Measurements from ENCODE around the gene DCPS. TPM values are rescaled to one million over a fixed set of nuclear protein-coding genes. Genes with fewer than 3 reads are reported as not detected.
"Not testable (repeated sequence)": the region's sequence is repeated elsewhere in the genome, so short reads cannot be mapped to it uniquely, and the experiment has no call there.

The DCPS gene, protein sequence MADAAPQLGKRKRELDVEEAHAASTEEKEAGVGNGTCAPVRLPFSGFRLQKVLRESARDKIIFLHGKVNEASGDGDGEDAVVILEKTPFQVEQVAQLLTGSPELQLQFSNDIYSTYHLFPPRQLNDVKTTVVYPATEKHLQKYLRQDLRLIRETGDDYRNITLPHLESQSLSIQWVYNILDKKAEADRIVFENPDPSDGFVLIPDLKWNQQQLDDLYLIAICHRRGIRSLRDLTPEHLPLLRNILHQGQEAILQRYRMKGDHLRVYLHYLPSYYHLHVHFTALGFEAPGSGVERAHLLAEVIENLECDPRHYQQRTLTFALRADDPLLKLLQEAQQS
- total RNA-seq: 10.4 and 12.9 TPM in 2 replicates

DNA sequence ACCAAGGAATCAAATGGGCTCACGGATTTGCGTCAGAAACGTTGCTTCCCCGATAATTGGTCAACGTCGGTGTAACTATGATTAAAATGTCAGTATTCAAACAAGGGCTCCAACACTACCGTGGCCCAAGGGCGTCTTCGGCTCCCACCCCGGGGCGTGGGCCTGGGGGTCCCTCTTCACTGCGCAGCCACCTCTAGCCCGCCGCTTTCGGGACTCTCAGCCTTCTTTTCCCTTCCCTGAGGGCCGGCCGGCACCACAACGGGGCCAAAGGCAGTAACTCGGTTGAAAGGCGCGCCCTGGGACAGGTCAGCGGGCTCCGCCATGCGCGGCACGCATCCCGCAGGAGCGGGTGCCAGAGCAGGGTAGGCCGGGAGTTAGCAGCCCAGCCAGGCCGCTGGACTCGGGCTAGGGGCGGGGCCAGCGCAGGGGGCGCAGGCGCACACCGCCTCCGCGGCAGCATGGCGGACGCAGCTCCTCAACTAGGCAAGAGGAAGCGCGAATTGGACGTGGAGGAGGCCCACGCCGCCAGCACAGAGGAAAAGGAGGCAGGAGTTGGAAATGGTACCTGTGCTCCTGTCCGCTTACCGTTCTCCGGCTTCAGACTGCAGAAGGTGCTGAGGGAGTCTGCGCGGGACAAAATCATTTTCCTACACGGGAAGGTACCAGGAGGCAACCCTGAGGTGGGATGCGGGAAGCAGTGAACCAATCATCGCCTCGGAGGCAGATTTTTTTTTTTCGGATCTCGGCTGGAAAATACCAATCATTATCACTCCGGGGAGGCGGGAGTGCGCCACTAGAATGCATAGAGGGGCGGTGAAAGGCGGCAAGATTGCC lies at the start of gene DCPS:
Gene DCPS, plus strand, starts transcription at position 438 of the 834 bp plus-strand sequence. Its CDS starts 21 bp downstream, at position 459.
- DNase-seq (ENCODE audit: low read depth): peak; percentile 90
- H3K4me3 ChIP-seq (ENCODE audit: low read depth, low read length): peak within 1 kb of the TSS; percentile 95
- TF ChIP-seq, protein P1, sequence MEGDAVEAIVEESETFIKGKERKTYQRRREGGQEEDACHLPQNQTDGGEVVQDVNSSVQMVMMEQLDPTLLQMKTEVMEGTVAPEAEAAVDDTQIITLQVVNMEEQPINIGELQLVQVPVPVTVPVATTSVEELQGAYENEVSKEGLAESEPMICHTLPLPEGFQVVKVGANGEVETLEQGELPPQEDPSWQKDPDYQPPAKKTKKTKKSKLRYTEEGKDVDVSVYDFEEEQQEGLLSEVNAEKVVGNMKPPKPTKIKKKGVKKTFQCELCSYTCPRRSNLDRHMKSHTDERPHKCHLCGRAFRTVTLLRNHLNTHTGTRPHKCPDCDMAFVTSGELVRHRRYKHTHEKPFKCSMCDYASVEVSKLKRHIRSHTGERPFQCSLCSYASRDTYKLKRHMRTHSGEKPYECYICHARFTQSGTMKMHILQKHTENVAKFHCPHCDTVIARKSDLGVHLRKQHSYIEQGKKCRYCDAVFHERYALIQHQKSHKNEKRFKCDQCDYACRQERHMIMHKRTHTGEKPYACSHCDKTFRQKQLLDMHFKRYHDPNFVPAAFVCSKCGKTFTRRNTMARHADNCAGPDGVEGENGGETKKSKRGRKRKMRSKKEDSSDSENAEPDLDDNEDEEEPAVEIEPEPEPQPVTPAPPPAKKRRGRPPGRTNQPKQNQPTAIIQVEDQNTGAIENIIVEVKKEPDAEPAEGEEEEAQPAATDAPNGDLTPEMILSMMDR (IDR thresholded peaks at IDR 0.05; ENCODE audit: insufficient read depth, low read depth, low read length): no peak

DNA sequence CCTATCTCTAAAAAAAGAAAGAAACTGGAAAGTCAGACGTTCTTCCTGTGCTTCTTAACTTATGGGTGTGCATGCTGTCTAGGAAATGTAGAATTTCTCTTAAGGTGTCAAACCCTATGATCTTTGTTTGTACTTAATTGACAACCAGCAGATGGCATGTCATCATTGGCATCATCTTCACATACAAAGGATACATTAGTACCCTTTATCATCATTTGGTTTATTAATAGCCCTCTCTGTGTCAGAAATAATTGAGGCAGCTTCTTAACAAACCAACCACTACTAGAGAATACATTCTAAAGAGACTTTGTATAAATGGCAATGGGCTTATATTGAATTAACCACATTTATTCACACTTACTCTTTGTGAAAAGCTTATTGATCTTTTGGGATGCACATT lies 49.0 kb upstream of the DCPS start:
- TF ChIP-seq, protein P1 (IDR thresholded peaks at IDR 0.05; ENCODE audit: insufficient read depth, low read depth, low read length): no peak
- DNase-seq (ENCODE audit: low read depth): no peak
- no peak overlapping the region for H3K4me3 ChIP-seq (ENCODE audit: low read depth, low read length)

DNA sequence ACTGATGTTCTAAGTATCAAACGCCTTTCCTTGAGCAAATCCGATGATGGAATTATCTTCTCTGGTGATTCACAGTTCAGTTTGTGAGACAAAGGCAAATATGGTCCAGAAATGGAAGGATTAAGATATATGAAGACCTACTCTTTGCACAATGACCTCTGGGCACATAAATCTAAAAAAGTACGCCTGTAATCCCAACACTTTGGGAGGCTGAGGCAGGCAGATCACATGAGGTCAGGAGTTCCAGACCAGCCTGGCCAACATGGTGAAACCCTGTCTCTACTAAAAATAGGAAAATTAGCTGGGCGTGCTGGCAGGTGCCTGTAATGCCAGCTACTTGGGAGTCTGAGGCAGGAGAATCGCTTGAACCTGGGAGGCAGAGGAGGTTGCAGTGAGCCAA lies 48.4 kb upstream of the DCPS start:
- DNase-seq (ENCODE audit: low read depth): not testable (repeated sequence)

DNA sequence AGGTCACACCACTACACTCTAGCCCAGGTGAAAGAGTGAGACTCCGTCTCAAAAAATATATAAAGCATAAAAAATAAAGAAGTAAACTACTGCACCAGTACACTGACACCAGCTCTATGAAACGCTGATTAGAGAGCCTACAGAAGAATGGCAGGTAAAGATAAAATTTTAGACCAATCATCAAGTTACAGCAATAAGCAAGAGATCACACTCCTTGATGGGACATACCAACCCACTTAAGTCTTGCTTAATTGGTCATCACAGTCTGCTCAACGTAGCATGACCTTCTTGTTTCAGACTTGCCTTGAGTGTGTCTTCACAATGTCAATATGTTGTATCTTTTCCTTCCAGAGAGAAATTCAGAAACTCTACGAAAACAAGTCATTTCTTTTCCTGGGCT lies 47.6 kb upstream of the DCPS start:
- DNase-seq (ENCODE audit: low read depth): no peak
- TF ChIP-seq, protein P1 (IDR thresholded peaks at IDR 0.05; ENCODE audit: insufficient read depth, low read depth, low read length): no peak

More for the DNA sequence above, 48.4 kb upstream of the DCPS start:
- not testable (repeated sequence) for H3K4me3 ChIP-seq (ENCODE audit: low read depth, low read length)

DNA sequence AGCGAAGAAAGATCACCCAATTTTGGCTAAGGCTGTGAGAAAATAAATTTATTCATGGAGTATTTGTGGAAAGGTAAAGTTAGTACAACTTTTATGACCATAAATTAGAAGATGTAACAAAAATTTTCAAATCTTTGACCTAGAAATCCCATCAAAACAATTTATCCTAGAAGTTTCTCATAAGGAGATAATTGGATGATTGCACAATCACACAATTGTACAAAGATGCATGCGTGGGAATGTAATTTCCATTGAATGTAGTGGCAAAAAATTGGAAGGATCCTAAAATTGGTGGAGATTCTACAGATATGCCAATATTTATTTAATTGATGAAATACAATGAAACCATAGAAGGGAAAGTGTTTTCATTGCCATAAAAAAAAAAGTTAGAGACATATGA lies 46.7 kb upstream of the DCPS start:
- TF ChIP-seq, protein P1 (IDR thresholded peaks at IDR 0.05; ENCODE audit: insufficient read depth, low read depth, low read length): no peak
- peak; percentile 19 for DNase-seq (ENCODE audit: low read depth)
- H3K4me3 ChIP-seq (ENCODE audit: low read depth, low read length): no peak overlapping the region

More for the DNA sequence above, 47.6 kb upstream of the DCPS start:
- no peak overlapping the region for H3K4me3 ChIP-seq (ENCODE audit: low read depth, low read length)

DNA sequence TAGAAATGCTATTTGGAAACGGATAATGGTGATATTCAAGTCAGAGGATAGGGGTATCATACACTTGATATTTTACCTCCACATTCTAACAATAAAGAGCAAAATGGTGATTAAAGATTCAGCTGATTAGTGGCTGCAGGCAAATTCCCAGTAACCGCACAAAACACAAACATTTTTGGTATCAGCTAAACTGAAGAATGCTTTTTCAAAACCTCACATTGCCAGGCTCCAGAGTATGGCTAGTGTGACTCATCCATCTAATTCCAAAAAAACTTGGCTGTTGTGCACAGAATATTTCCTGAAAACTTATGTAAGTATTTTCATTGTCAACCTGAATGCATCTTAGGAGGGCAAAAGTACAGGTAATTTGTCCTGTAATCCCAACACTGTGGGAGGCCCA lies 46.1 kb upstream of the DCPS start:
- TF ChIP-seq, protein P1 (IDR thresholded peaks at IDR 0.05; ENCODE audit: insufficient read depth, low read depth, low read length): no peak
- H3K4me3 ChIP-seq (ENCODE audit: low read depth, low read length): no peak overlapping the region
- DNase-seq (ENCODE audit: low read depth): peak; percentile 70

DNA sequence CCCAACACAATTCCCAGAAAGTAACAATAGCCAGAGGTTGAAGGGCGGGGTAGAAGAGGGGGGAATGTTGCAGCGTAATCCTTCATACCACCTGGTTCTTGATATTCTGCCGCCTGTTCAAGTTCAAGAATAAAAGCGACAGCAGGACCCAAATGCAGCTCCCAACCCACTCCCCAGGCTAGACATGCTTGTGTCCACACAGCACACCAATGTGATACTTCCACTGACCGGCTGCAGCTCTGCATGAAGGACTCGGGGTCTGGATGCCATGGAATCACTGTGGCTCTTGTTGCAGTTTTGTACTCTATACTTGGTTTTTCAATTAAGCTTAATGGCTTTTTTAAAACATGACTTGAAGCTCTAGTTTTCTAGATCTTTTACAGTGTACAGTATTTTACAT lies 41.6 kb upstream of the DCPS start:
- no peak overlapping the region for H3K4me3 ChIP-seq (ENCODE audit: low read depth, low read length)
- TF ChIP-seq, protein P1 (IDR thresholded peaks at IDR 0.05; ENCODE audit: insufficient read depth, low read depth, low read length): no peak
- DNase-seq (ENCODE audit: low read depth): no peak
